Activated T-helper 1 cell treated with anti-CD3 and anti-CD28 coated beads, Interleukin-12 subunit alpha, Interleukin-12 subunit beta, Interleukin-2, Interleukin-4 antibody, amounts not matched to agents 30 ng/mL and 10 ng/mL and 1 ng/mL, durations not matched to agents 14 hours and 24 hours and 36 hours (primary cell): ENCODE data around the gene MAML3. TPM values are rescaled to one million over a fixed set of nuclear protein-coding genes. Genes with fewer than 3 reads are reported as not detected.

Source experiments
- DNase-seq: peaks from one replicate; pipeline ENCODE4 v3.0.0; 2021; ENCODE audit warnings: low spot score
- H3K27ac Mint-ChIP-seq: one replicate; pipeline ENCODE4 v1.8.0; 2021; ENCODE audit warnings: mild to moderate bottlenecking, mixed read lengths
- H3K27me3 Mint-ChIP-seq: one replicate; pipeline ENCODE4 v1.8.0; 2022; ENCODE audit warnings: mild to moderate bottlenecking, moderate library complexity, mixed read lengths; ENCODE audit not compliant: insufficient read depth
- H3K36me3 Mint-ChIP-seq: one replicate; pipeline ENCODE4 v1.8.0; 2021; ENCODE audit warnings: low read depth, mixed read lengths
- H3K4me1 Mint-ChIP-seq: one replicate; pipeline ENCODE4 v1.8.0; 2021; ENCODE audit warnings: low read depth, mixed read lengths
- H3K4me3 Mint-ChIP-seq: one replicate; pipeline ENCODE4 v1.8.0; 2021; ENCODE audit warnings: mild to moderate bottlenecking, moderate library complexity, mixed read lengths
- H3K9me3 Mint-ChIP-seq: one replicate; pipeline ENCODE4 v1.8.0; 2021; ENCODE audit warnings: mixed read lengths
- intact Hi-C: fragments of 100-400 bp; cut with micrococcal nuclease; formaldehyde crosslinking; loops from one replicate; pipeline ENCODE4 v1.15.1; 2024
- total RNA-seq: library from RNA; stranded (reverse); gene quantifications from 2 replicates; pipeline ENCODE4 v1.2.3, GENCODE V29; 2022

The MAML3 gene
- total RNA-seq, 1 donor from 2014 or later, result 0.47 TPM

DNA sequence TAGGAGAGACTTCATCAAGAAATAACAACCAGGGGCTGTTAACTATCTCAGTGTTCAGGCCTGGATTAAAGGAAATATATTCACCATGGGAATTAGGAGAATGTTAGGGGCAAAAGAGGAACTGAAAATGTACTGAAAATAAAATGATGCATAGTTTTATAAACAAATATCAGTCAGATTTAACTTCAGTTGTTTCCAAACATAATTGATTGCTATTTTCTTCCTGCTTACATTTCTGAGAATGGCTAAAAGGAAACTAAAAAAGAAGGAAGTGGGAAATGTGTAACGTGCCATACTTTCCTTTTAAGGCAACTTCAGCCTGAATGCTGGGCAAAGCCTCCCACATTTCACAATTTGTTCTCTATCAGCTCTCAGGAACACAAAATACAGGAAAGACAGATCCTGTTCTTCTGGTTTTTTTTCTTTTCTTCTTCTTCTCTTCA lies 178.1 kb downstream of the MAML3 start:
- Mint-ChIP-seq H3K27ac (no peak overlapping the region), H3K36me3 (peaks cover 2% of the 10 kb centered on the region), H3K27me3 (no peaks in the 10 kb centered on the region), H3K9me3 (no peaks in the 10 kb centered on the region), H3K4me1 (peaks cover 58% of the 10 kb centered on the region), H3K4me3 (peak overlapping the region; percentile 11)
- DNase-seq, result no peak
- intact Hi-C loops, result loop anchor here (5.0 kb wide), 1 partner anchor 79 kb away; no protein-coding TSS in a partner anchor

- H3K4me3 Mint-ChIP-seq, result no peak overlapping the region
- H3K9me3 Mint-ChIP-seq, result no peaks in the 10 kb centered on the region
- intact Hi-C loops, result no loop called here
- no peak overlapping the region for H3K27ac Mint-ChIP-seq
- H3K4me1 Mint-ChIP-seq, result peaks cover 49% of the 10 kb centered on the region
- H3K27me3 Mint-ChIP-seq, result peaks cover 2% of the 10 kb centered on the region
- H3K36me3 Mint-ChIP-seq, result peaks cover under 1% of the 10 kb centered on the region
- DNase-seq, result no peak
These were observed 180.4 kb downstream of the MAML3 start for GRCh38 chr4:139973616-139974015.

DNA sequence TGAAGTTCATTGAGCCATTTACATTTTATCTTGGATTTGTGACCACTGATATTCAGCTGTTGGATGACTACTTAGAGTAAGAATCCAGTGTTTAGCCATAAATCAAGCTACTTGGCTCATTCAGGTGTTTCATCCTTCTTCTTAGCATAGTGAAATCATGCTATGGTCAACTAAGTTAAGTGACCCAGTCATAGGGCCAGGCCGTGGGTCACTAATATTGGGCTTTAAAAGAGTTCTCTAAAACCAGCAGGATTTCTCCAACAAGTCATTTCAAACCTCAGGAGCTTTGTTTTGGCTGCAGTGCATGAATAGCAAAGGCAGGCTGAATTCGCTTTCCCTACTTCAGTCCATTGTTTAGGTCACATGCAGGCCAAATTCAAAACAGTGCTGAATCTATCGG lies 181.0 kb downstream of the MAML3 start:
- Mint-ChIP-seq H3K27ac (no peak overlapping the region), H3K4me3 (no peak overlapping the region), H3K9me3 (no peaks in the 10 kb centered on the region), H3K27me3 (peaks cover 2% of the 10 kb centered on the region), H3K4me1 (peaks cover 44% of the 10 kb centered on the region), H3K36me3 (no peaks in the 10 kb centered on the region)
- intact Hi-C loops, result no loop called here
- no peak for DNase-seq

- DNase-seq, result no peak
- Mint-ChIP-seq H3K4me3 (no peak overlapping the region), H3K27ac (no peak overlapping the region), H3K4me1 (peaks cover 41% of the 10 kb centered on the region), H3K27me3 (peaks cover 2% of the 10 kb centered on the region), H3K36me3 (no peaks in the 10 kb centered on the region), H3K9me3 (no peaks in the 10 kb centered on the region)
- intact Hi-C loops, result no loop called here
These were observed 181.7 kb downstream of the MAML3 start for GRCh38 chr4:139972305-139972704.

GRCh38 chr4:139971111-139971510 lies 182.9 kb downstream of the MAML3 start:
- Mint-ChIP-seq H3K36me3 (no peaks in the 10 kb centered on the region), H3K9me3 (no peaks in the 10 kb centered on the region), H3K4me3 (no peak overlapping the region), H3K27me3 (peaks cover 10% of the 10 kb centered on the region), H3K27ac (no peak overlapping the region), H3K4me1 (peaks cover 30% of the 10 kb centered on the region)
- intact Hi-C loops, result no loop called here
- DNase-seq, result no peak

GRCh38 chr4:139969635-139970266 lies 184.2 kb downstream of the MAML3 start:
- intact Hi-C loops, result no loop called here

DNA sequence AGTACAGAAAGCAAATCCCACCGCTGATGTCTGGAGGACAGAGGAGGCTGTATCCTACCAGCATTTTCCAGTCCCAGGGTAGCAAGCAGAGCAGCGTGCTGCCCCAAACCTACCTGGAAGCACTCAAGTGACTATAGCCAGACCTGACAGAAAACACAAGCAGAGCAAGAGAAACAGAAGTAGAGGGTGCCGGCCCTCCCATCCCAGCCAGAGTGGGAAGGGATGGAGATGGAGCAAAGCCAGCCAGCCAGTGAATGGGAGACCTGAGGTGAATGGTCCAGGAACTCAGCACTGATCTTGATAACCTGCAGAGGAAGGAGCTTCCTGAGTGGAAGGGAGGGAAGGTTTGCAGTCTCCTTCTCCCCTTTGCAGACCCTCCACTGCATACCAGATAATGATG lies 185.2 kb downstream of the MAML3 start:
- H3K27me3 Mint-ChIP-seq, result peaks cover 16% of the 10 kb centered on the region
- H3K4me1 Mint-ChIP-seq, result peaks cover 16% of the 10 kb centered on the region
- H3K9me3 Mint-ChIP-seq, result no peaks in the 10 kb centered on the region
- no peak for DNase-seq
- no peak overlapping the region for H3K4me3 Mint-ChIP-seq
- H3K36me3 Mint-ChIP-seq, result no peaks in the 10 kb centered on the region
- intact Hi-C loops, result no loop called here
- H3K27ac Mint-ChIP-seq, result no peak overlapping the region

More at GRCh38 chr4:139969635-139970266, 184.2 kb downstream of the MAML3 start:
- Mint-ChIP-seq H3K4me1 (peaks cover 16% of the 10 kb centered on the region), H3K27me3 (peaks cover 16% of the 10 kb centered on the region), H3K4me3 (no peak overlapping the region), H3K27ac (no peak overlapping the region), H3K9me3 (no peaks in the 10 kb centered on the region), H3K36me3 (no peaks in the 10 kb centered on the region)
- no peak for DNase-seq

GRCh38 chr4:139966383-139966782 lies 187.6 kb downstream of the MAML3 start:
- Mint-ChIP-seq H3K4me3 (no peak overlapping the region), H3K9me3 (no peaks in the 10 kb centered on the region), H3K36me3 (no peaks in the 10 kb centered on the region), H3K27me3 (peaks cover 18% of the 10 kb centered on the region), H3K4me1 (no peaks in the 10 kb centered on the region), H3K27ac (no peak overlapping the region)
- no peak for DNase-seq
- intact Hi-C loops, result no loop called here

DNA sequence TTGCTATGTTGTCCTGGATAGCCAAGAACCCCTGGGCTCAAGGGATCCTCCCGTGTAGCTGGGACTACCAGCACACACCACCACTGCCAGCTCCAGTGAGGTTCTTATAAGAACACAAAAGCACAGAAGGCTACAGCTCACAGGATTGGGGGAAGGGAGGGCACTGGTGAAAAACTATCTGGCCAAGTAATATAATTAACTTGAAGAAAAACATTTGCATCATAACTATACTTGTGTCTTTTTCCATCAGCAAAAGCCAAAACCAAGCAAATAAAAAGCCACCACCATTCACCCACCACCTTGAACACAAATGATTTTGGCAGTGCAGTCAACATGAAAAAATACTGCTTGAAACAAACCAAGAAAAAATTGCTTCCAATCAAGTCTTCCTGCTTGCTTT lies 188.2 kb downstream of the MAML3 start:
- Mint-ChIP-seq H3K4me3 (no peak overlapping the region), H3K36me3 (no peaks in the 10 kb centered on the region), H3K9me3 (no peaks in the 10 kb centered on the region), H3K4me1 (no peaks in the 10 kb centered on the region), H3K27ac (no peak overlapping the region), H3K27me3 (peaks cover 18% of the 10 kb centered on the region)
- intact Hi-C loops, result no loop called here
- no peak for DNase-seq

DNA sequence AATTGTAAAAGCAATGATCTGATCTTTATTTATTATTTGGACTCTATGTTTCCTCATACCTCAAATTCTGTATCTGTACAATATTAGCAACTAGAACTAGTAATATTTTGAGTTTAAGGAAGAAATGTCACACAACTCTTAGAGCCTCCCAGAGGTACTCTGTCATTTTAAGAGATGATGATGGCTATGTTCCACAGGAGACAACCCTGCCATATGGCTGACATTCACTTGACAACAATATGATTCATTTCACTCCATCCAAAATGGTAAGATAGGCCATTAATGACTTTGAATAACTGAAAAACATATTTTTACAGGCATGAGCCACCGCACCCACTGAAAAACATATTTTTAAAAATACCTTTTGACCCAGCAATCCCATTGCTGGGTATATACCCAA lies 190.3 kb downstream of the MAML3 start:
- intact Hi-C loops, result no loop called here
- Mint-ChIP-seq H3K36me3 (no peaks in the 10 kb centered on the region), H3K27ac (no peak overlapping the region), H3K4me3 (no peak overlapping the region), H3K27me3 (peaks cover 32% of the 10 kb centered on the region), H3K9me3 (no peaks in the 10 kb centered on the region), H3K4me1 (no peaks in the 10 kb centered on the region)
- no peak for DNase-seq

GRCh38 chr4:139962130-139962684 lies 191.8 kb downstream of the MAML3 start:
- no peak for DNase-seq
- Mint-ChIP-seq H3K9me3 (no peaks in the 10 kb centered on the region), H3K27ac (no peak overlapping the region), H3K4me3 (no peak overlapping the region), H3K36me3 (no peaks in the 10 kb centered on the region), H3K4me1 (no peaks in the 10 kb centered on the region), H3K27me3 (peaks cover 33% of the 10 kb centered on the region)
- intact Hi-C loops, result no loop called here

DNA sequence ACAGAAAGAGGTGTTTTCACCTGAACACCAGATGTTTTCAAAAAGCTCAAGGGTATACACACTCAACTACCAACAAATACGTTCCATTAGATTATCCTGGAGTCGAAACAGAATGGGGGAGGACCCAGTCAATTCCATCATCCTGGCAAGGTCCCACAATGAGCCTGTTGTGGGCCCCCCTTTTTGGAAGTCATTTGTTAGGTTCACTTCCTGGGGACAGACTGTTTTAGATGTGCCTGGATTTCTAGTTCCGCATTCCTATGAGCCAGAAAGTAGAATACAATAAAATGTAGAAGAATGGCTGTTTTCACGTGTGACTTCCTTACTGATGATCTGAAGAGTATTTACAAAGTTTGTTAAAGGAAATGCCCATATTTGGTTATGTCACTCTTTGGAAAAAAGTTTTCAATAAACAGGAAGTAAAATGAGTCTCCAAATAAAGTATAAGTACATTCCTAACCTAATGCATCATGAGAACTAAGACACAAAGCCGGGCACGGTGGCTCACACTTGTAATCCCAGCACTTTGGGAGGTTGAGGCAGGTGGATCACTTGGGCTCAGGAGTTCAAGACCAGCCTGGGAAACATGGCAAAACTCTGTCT lies 192.5 kb downstream of the MAML3 start:
- Mint-ChIP-seq H3K36me3 (no peaks in the 10 kb centered on the region), H3K27ac (no peak overlapping the region), H3K9me3 (no peaks in the 10 kb centered on the region), H3K27me3 (peaks cover 30% of the 10 kb centered on the region), H3K4me3 (no peak overlapping the region), H3K4me1 (no peaks in the 10 kb centered on the region)
- no peak for DNase-seq
- intact Hi-C loops, result no loop called here

DNA sequence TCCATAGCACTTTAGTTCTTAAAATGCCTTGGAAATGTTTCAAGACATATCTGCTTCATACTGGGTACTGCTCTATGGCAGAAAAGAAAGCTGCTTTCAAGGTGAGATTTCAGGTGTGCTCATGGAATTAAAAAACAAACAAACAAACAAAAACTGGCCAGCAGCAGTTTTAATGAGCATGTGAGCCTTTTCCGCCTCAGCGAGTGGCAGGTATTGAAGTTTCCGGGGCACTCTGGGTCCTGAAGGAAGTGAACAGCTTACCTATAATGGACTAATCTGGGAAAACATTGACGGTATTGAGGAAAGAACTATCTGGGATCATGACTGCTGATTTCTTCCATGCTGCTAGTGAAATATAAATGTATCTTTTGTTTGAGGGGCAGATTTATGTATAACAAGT lies 194.6 kb downstream of the MAML3 start:
- DNase-seq, result no peak
- no peak overlapping the region for H3K4me3 Mint-ChIP-seq
- intact Hi-C loops, result no loop called here
- H3K27me3 Mint-ChIP-seq, result peaks cover 33% of the 10 kb centered on the region
- H3K27ac Mint-ChIP-seq, result no peak overlapping the region
- no peaks in the 10 kb centered on the region for H3K9me3 Mint-ChIP-seq
- no peaks in the 10 kb centered on the region for H3K36me3 Mint-ChIP-seq
- no peaks in the 10 kb centered on the region for H3K4me1 Mint-ChIP-seq
